Spleen (tissue), 7 donors: ENCODE results near the gene PPCDC.

Experiments used
- POLR2A ChIP-seq, 3 donors: fragments of 450-650 bp; IDR thresholded peaks; one replicate each; pipeline ENCODE4 v1.5.1; 2017; ENCODE audit warnings: antibody characterized with exemption in 3 of 3, mild to moderate bottlenecking in 1 of 3
- POLR2AphosphoS5 ChIP-seq, 3 donors: sonication (generic); formaldehyde crosslinking; IDR thresholded peaks; one replicate each; pipeline ENCODE4 v1.5.1; 2017; ENCODE audit warnings: antibody characterized with exemption in 3 of 3
- TF ChIP-seq, protein P1 (sequence below), 11 experiments: fragments of 200-600 bp in 7 of 11; fragments of 450-650 bp in 4 of 11; sonication (generic) in 4 of 11; IDR thresholded peaks in 8 of 11; conservative IDR thresholded peaks in 3 of 11; 1 replicate in 7 of 11; 2 replicates in 4 of 11; pipeline versions ENCODE4 v1.4.0 to v1.8.0; 2016 to 2021; ENCODE audit warnings: antibody characterized with exemption in 11 of 11, inconsistent platforms in 4 of 11, mild to moderate bottlenecking in 1 of 11
- donor health status: DM: no; HTN: no; CAD: no; lungs with moderate emphysema.
- donor health status: DM: no; HTN: no; CAD: no.
- donor health status: DM: no; HTN: no; CAD: no.

DNA sequence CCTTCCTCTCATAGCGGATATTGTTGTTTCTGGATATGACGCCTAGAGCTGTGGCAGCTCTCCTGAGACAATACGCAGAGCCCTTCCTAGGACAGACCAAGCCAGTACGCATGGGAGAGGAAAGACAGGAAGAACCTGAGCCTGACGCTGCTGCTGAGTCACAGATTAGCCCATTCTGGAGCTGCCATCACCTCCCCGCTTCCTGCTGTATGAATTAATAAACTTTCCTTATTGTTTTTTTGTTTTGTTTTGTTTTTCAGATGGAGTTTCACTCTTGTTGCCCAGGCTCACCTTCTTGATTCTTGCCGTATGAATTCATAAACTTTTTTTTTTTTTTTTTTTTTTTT lies 67.0 kb downstream of the PPCDC start:
- TF ChIP-seq, protein P1, sequence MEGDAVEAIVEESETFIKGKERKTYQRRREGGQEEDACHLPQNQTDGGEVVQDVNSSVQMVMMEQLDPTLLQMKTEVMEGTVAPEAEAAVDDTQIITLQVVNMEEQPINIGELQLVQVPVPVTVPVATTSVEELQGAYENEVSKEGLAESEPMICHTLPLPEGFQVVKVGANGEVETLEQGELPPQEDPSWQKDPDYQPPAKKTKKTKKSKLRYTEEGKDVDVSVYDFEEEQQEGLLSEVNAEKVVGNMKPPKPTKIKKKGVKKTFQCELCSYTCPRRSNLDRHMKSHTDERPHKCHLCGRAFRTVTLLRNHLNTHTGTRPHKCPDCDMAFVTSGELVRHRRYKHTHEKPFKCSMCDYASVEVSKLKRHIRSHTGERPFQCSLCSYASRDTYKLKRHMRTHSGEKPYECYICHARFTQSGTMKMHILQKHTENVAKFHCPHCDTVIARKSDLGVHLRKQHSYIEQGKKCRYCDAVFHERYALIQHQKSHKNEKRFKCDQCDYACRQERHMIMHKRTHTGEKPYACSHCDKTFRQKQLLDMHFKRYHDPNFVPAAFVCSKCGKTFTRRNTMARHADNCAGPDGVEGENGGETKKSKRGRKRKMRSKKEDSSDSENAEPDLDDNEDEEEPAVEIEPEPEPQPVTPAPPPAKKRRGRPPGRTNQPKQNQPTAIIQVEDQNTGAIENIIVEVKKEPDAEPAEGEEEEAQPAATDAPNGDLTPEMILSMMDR (IDR thresholded peaks at IDR 0.05 in 8 of 11, conservative IDR thresholded peaks at IDR 0.05 in 3 of 11), result no peak
- TF ChIP-seq POLR2AphosphoS5 (IDR thresholded peaks at IDR 0.05) (peak in 1 of 3 donors; percentile 65), POLR2A (IDR thresholded peaks at IDR 0.05) (no peak)
